ENCODE data around the gene SLC7A14. TPM values are rescaled to one million over a fixed set of nuclear protein-coding genes. Genes with fewer than 3 reads are reported as not detected.

The SLC7A14 gene
- total and polyA plus RNA-seq, 2 of the 4 experiments (the other 2 are of a cell fraction), result 2.7 to 6.8 TPM

DNA sequence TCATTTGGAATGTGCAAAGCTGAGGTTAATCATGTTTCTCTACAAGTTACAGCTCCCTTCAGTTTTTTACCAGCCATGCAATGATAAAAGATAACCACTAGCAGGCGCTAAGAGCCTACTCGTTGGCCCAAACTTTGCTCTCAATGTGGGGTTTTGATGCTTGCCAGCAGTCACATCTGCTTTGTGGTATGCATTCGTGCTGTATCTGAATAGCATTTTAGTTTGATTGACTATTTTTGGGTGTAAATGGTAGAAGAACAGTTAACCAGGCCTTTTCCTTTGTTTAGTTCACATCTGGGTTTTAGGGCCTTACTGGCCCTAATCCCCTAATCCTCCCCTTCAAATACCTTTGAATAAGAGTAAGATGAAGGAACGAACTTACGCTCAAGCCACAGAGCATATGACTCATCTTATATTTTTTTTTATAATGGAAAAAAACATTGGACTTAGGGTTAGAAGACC lies 171.6 kb downstream of the SLC7A14 start:
- intact Hi-C loops (cut with micrococcal nuclease), result loop anchor here (1.0 to 5.0 kb wide), 4 partner anchors 277 to 493 kb away; partner anchors contain the start of gene EIF5A2
- no CpG with 5 or more reads among the region's 5 CpGs for WGBS, 2 experiments (ENCODE audit: extremely low coverage in 2 of 2, insufficient read length in 1 of 2)
- H3K4ac ChIP-seq (ENCODE audit: low read depth, low read length), result peak overlapping the region; percentile 57; the same call in 1 of the 2 replicates
- no peak overlapping the region for H2AK5ac ChIP-seq (ENCODE audit: low read depth, low read length)
- no peaks in the 10 kb centered on the region for H3K27me3 ChIP-seq (ENCODE audit: control insufficient read depth, insufficient read depth, low read length)
- CTCF ChIA-PET, result interaction anchor here (0.6 to 5.2 kb wide), 28 partner anchors 9 to 434 kb away, joined by 3 to 101 read pairs (median 4); no protein-coding TSS in a partner anchor
- peak overlapping the region; percentile 40; the same call in 1 of the 2 replicates for H3K23ac ChIP-seq (ENCODE audit: low read depth, low read length)
- H3K9me1 ChIP-seq (ENCODE audit: insufficient read depth, low read length), result no peaks in the 10 kb centered on the region
- DNase-seq (peak; percentile 93), ATAC-seq (ENCODE audit: low read depth) (peak; percentile 41)
- H2BK20ac ChIP-seq (ENCODE audit: low read depth, low read length), result peak overlapping the region; percentile 77
- H4K91ac ChIP-seq (ENCODE audit: insufficient read depth, low read depth, low read length), result peak overlapping the region; percentile 4
- peak overlapping the region; percentile 26 for H2BK5ac ChIP-seq (ENCODE audit: low read depth, low read length, poor library complexity, severe bottlenecking)
- H3K4me3 ChIP-seq (ENCODE audit: insufficient read depth, low read depth, low read length), result no peak overlapping the region
- H3K9ac ChIP-seq (ENCODE audit: low read depth, low read length), result no peak overlapping the region
- no peaks in the 10 kb centered on the region for H3K9me3 ChIP-seq (ENCODE audit: control insufficient read depth, insufficient read depth, low read length)
- H2AFZ ChIP-seq (replicated peaks; ENCODE audit: low read length, poor library complexity), result peak overlapping the region; percentile 45
- H2BK15ac ChIP-seq (ENCODE audit: low read depth, low read length), result peak overlapping the region; percentile 3; the same call in 2 of the 3 replicates
- peaks cover 2% of the 10 kb centered on the region for H3K4me1 ChIP-seq (ENCODE audit: control insufficient read depth, insufficient read depth, low read length)
- H3K56ac ChIP-seq (ENCODE audit: extremely low read depth, insufficient read depth, low read length), result peak overlapping the region; percentile 11; the same call in 1 of the 2 replicates
- dilution Hi-C loops (cut with HindIII; ENCODE audit: low sequenced_read_pairs, unreplicated experiment), result no loop called here
- BruUV-seq (replicated peaks), result no TSS peak
- H4K20me1 ChIP-seq (ENCODE audit: insufficient read depth, low read length), result no peaks in the 10 kb centered on the region
- no peak overlapping the region for H2AK9ac ChIP-seq (replicated peaks; ENCODE audit: low read depth, low read length, poor library complexity)
- H3K27ac ChIP-seq (ENCODE audit: insufficient read depth, low read length), result no peak overlapping the region
- H3K79me1 ChIP-seq (ENCODE audit: low read depth in 1 of 2, low read length in 2 of 2), result peaks cover 4 to 12% of the 10 kb centered on the region in 2 experiments; a peak in 3 of 4 replicates
- no peak overlapping the region for H3K18ac ChIP-seq (ENCODE audit: low read depth, low read length)
- H2BK120ac ChIP-seq (ENCODE audit: low read depth, low read length), result peak overlapping the region; percentile 91
- no peaks in the 10 kb centered on the region for H3K36me3 ChIP-seq (ENCODE audit: control insufficient read depth, insufficient read depth, low read length)
- no peak overlapping the region for H4K5ac ChIP-seq (ENCODE audit: low read depth, low read length)
- peak overlapping the region; percentile 0; the same call in 1 of the 2 replicates for H3K4me2 ChIP-seq (ENCODE audit: low read depth, low read length)
- in situ Hi-C loops (cut with MboI; ENCODE audit: low sequenced_read_pairs), result no loop called here
- peak overlapping the region; percentile 26; the same call in 1 of the 2 replicates for H3K14ac ChIP-seq (replicated peaks; ENCODE audit: low read depth, low read length)
- peak overlapping the region; percentile 0 to 43; a peak in 2 of 4 replicates for H4K8ac ChIP-seq (ENCODE audit: low read depth in 2 of 2, low read length in 2 of 2)
- POLR2A ChIA-PET (ENCODE audit: unreplicated experiment), result interaction anchor here (0.7 kb wide), 1 partner anchor 388 kb away, joined by 3 read pairs; no protein-coding TSS in a partner anchor
- peak; percentile 34; the same call in 1 of the 2 replicates for TF ChIP-seq BHLHE40 (IDR thresholded peaks at IDR 0.05; ENCODE audit: low read depth, low read length)
- peak; percentile 67; the same call in 1 of the 2 replicates for TF ChIP-seq FOS (IDR thresholded peaks at IDR 0.05; ENCODE audit: low read depth, low read length)
- TF ChIP-seq SMC3 (IDR thresholded peaks at IDR 0.05; ENCODE audit: low read depth, low read length), result peak; percentile 94
- peak; percentile 96 for TF ChIP-seq RAD21 (IDR thresholded peaks at IDR 0.05; ENCODE audit: low read length)
- TF ChIP-seq CHD1 (IDR thresholded peaks at IDR 0.05; ENCODE audit: low read depth, low read length), result no peak
- no peak for TF ChIP-seq CEBPB (IDR thresholded peaks at IDR 0.05; ENCODE audit: low read depth, low read length)
- no peak for TF ChIP-seq MAFK (IDR thresholded peaks at IDR 0.05; ENCODE audit: low read depth, low read length)
- TF ChIP-seq, protein P1, sequence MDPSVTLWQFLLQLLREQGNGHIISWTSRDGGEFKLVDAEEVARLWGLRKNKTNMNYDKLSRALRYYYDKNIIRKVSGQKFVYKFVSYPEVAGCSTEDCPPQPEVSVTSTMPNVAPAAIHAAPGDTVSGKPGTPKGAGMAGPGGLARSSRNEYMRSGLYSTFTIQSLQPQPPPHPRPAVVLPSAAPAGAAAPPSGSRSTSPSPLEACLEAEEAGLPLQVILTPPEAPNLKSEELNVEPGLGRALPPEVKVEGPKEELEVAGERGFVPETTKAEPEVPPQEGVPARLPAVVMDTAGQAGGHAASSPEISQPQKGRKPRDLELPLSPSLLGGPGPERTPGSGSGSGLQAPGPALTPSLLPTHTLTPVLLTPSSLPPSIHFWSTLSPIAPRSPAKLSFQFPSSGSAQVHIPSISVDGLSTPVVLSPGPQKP (IDR thresholded peaks at IDR 0.05; ENCODE audit: borderline replicate concordance, low read depth, low read length), result no peak
- no peak for TF ChIP-seq POLR2A (IDR thresholded peaks at IDR 0.05; ENCODE audit: low read depth, low read length)
- TF ChIP-seq RFX5 (IDR thresholded peaks at IDR 0.05; ENCODE audit: low read depth, low read length), result no peak
- TF ChIP-seq, protein P2, sequence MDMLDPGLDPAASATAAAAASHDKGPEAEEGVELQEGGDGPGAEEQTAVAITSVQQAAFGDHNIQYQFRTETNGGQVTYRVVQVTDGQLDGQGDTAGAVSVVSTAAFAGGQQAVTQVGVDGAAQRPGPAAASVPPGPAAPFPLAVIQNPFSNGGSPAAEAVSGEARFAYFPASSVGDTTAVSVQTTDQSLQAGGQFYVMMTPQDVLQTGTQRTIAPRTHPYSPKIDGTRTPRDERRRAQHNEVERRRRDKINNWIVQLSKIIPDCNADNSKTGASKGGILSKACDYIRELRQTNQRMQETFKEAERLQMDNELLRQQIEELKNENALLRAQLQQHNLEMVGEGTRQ (IDR thresholded peaks at IDR 0.05; ENCODE audit: low read depth, low read length), result no peak
- no peak for TF ChIP-seq MAZ (IDR thresholded peaks at IDR 0.05; ENCODE audit: borderline replicate concordance, low read depth, low read length)
- no peak for TF ChIP-seq RCOR1 (IDR thresholded peaks at IDR 0.05; ENCODE audit: insufficient replicate concordance, low read length)
- no peak for TF ChIP-seq MXI1 (IDR thresholded peaks at IDR 0.05; ENCODE audit: borderline replicate concordance, low read depth, low read length)
- TF ChIP-seq NFE2L2 (IDR thresholded peaks at IDR 0.05; ENCODE audit: low read depth, low read length), result no peak

Data from IMR-90 (cell line).